KBM-7 (cell line): ENCODE data around the gene OBSCN.

ENCODE experiments used
- DNase-seq: peaks from one replicate; pipeline ENCODE4 v3.0.0-alpha.2; 2015
- in situ Hi-C: fragments of 300-500 bp; cut with MboI; formaldehyde crosslinking; loops from 2 replicates; pipeline ENCODE4 v1.14.3; 2020; ENCODE audit warnings: low sequenced_read_pairs, low pct_unique_long_range_greater_than_20kb, mixed read lengths

Gene OBSCN

GRCh38 chr1:228207851-228208821, at the start of gene OBSCN:
Gene OBSCN, plus strand, starts transcription at chr1:228208044. Its CDS starts 3,740 bp downstream, at chr1:228211784.
- no peak for DNase-seq
- in situ Hi-C loops: no loop called here

GRCh38 chr1:228158151-228159007, 49.5 kb upstream of the OBSCN start:
- in situ Hi-C loops: no loop called here
- DNase-seq: no peak

DNA sequence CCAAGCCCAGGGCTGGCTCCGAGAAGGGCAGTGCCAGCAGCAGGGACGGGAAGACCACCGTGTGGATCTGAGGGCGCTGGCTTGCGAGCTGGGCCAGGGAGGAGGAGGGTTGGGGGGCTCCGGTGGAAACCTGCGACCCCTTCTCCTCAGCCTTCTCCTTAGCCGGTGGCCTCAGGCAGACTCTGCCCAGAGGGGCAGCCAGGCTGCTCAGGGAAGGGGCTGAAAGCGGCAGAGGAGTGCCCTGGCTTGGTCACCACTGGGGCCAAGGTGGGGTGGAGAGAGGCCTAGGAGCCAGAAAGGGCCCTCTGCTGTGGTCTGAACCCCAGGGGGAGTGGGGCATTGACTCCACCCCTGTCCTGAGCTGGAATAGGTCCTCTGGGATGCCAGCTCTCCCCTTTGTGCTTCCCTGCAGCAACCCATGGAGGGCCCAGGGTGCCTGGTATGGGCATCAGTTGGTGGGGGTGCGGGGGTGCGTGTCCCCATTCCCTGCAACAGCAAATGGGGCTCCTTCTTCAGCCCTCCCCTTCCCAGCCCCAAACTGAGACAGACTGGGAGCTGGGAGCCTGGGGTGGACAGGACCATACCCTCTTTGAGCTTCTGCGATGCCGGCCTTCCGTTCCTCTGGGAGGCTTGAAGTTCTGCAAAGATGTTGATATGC, 48.7 kb upstream of the OBSCN start:
- in situ Hi-C loops: no loop called here
- DNase-seq: no peak

GRCh38 chr1:228160201-228160761, 47.6 kb upstream of the OBSCN start:
- in situ Hi-C loops: no loop called here
- no peak for DNase-seq

DNA sequence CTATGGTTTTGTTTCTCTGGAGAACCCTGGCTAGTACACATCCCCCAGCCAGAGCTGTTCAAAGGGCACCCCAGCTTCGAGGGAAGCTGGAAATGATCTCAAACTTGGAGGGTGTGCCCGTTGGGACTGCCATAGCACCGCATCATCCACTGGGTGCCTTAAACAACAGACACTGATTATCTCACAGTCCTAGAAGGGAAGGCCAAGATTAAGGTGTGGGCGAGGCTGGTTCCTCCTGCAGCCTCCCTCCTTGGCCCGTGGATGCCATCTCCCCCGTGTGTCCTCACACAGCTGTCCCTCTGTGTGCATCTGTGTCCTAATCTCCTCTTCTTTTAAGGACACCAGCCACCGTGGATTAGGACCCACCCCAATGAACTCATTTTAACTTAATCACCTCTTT, 46.5 kb upstream of the OBSCN start:
- no peak for DNase-seq
- in situ Hi-C loops: no loop called here

GRCh38 chr1:228161866-228162265, 46.0 kb upstream of the OBSCN start:
- DNase-seq: no peak
- in situ Hi-C loops: no loop called here

DNA sequence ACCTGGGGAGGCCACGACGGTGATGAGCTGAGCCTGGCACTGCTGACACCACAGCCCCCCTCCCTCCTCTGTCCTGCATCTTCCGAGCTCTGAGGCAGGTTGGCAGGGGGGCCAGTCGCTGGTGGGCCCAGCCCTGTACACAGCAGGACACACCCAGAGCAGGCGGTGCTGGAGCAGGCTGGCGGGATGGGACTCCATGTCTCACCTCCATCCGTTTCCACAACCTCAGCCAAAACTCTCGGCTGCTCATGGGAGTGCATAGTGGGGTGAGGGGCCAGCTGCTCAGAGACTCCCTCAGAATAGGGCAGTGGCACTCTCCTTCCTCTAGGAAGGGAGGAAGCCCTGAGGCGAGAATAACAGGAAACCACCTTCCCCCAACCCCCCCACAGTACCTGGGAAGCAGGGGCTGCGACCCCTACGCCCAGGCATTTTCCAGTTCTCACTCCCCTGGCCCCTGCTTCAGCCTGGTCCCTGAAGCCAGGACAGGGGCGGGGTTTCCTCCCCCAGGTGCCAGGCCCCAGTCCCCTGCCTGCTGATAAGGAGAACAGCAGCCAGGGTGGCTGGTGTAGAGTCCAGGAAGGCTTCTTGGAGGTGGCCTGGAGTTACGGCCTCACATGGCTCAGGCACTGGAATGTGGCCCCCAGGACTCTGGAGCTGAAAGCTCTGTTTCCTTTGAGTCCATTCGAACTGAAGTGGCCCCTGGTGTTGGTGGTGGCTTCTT, 45.4 kb upstream of the OBSCN start:
- peak; percentile 8 for DNase-seq

GRCh38 chr1:228163007-228163753, 44.7 kb upstream of the OBSCN start:
- no peak for DNase-seq
- in situ Hi-C loops: no loop called here

More for the DNA sequence above, 45.4 kb upstream of the OBSCN start:
- in situ Hi-C loops: no loop called here

DNA sequence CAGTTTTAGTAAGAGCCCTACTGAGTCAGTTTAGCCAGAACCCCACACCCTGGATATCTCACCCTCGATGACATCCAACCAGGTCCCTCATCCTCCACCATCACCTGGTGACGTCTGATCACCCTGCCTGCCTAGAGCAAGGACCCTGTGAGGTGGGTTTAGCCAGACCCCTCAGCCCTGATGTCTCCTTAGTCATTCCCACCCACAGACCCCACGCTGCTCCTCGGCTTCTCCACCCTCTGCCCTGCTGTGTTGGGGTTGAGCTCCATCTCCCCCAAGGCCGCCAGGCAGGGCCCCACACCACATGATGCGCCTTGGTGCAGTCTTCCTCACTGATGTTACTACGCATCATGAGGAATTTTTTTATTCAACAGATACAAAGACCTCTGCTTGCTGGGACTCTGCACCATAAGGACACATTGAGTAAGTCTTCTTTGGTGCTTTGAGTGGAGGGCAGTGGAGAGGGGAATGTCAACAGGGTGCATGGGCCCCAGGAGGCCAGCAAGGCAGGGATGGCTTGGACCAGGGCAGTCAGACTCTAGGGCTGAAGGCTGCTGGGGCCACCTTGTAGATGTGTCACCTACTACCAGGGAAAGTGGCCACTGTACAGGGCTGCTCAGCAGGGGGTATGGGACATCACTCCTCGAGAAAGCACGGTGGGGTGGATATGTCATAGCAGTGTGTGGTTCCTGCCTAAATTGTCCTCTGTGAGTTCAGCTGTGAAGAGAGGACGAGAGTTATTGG, 43.9 kb upstream of the OBSCN start:
- no peak for DNase-seq

GRCh38 chr1:228164561-228165371, 43.1 kb upstream of the OBSCN start:
- peak; percentile 76 for DNase-seq

More for the DNA sequence above, 43.9 kb upstream of the OBSCN start:
- in situ Hi-C loops: no loop called here

GRCh38 chr1:228165372-228166169, 42.3 kb upstream of the OBSCN start, which contains the start of gene IBA57:
Gene IBA57, plus strand, starts transcription at chr1:228165804. Its CDS starts 13 bp downstream, at chr1:228165817.
- peak; percentile 97 for DNase-seq
- in situ Hi-C loops: no loop called here

More at GRCh38 chr1:228164561-228165371, 43.1 kb upstream of the OBSCN start:
- in situ Hi-C loops: no loop called here

GRCh38 chr1:228166170-228166936, 41.5 kb upstream of the OBSCN start:
- DNase-seq: peak; percentile 75
- in situ Hi-C loops: no loop called here

DNA sequence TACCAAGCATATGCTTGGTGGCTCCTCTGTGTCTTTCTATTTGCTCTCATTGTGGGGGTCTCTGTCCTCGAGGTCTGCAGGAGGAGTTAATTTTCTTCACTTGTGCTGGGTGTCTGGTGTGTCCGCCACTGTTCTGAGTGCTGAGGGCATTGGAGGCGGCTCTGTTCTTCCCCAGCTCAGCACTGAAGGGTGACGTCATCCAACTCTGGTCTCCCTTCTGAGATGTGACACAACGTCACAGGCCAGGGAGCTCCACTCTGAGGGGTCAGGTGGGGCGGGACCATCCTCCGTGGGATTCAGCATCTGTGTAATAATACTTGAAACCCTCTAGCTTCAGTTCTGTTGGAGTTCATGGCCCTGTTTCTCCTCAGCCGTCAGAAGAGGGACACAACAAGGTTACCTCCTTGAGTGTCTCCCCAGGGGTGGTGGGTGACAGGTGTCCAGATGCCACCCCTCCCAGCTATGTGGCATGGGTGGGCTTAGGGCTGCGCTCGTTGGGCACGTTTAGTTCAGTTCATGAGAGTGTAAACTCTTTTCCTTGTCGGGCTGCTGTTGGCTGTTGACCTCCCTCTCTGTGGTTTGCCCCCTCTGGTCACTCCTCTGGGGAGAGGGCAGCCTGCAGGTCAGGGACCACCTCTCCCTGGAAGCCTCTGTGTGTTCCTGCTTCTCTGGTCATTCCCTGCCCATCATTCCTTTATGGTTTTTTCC, 39.1 kb upstream of the OBSCN start:
- DNase-seq: no peak
- in situ Hi-C loops: no loop called here

- no peak for DNase-seq
- in situ Hi-C loops: no loop called here
Measured at GRCh38 chr1:228169345-228169744, 38.5 kb upstream of the OBSCN start.
